H1 (cell line): ENCODE results near the gene DUSP9. TPM values are rescaled to one million over a fixed set of nuclear protein-coding genes. Genes with fewer than 3 reads are reported as not detected.

Experiments used
- CTCF ChIA-PET: fragments of 300-600 bp; sonication (Branson Sonifier 250); formaldehyde crosslinking; loops from one replicate; lab custom pipeline; 2021; ENCODE audit not compliant: partially characterized antibody; lab: Charles Lee
- POLR2A ChIA-PET: fragments of 300-600 bp; sonication (Branson Sonifier 250); formaldehyde crosslinking; loops from one replicate; lab custom pipeline; 2021; ENCODE audit warnings: inconsistent platforms; ENCODE audit not compliant: partially characterized antibody; lab: Charles Lee
- DNase-seq, 2 experiments: peaks; one replicate each; pipeline versions ENCODE4 v3.0.0 to v3.0.0-alpha.2; 2010 to 2022; ENCODE audit warnings: low spot score in 2 of 2, low read depth in 1 of 2, mixed read lengths in 1 of 2
- FAIRE-seq: peaks from 2 replicates; lab custom pipeline; 2011; peaks lifted over from hg19 to GRCh38; lab: Jason Lieb, UNC
- H2AFZ ChIP-seq: 2 replicates; pipeline ENCODE4 v1.8.1; 2012; ENCODE audit warnings: low read length, inconsistent platforms
- H2AK5ac ChIP-seq: 2 replicates; pipeline ENCODE4 v1.6.1; 2013; ENCODE audit warnings: low read depth, low read length
- H2BK120ac ChIP-seq: replicated peaks from 2 replicates; pipeline ENCODE3; 2013; ENCODE audit warnings: low read depth, low read length, inconsistent platforms
- H2BK12ac ChIP-seq: 2 replicates; pipeline ENCODE4 v1.6.1; 2013; ENCODE audit warnings: low read depth, low read length
- H2BK15ac ChIP-seq: 2 replicates; pipeline ENCODE4 v1.6.1; 2013; ENCODE audit warnings: low read length
- H2BK20ac ChIP-seq: 2 replicates; pipeline ENCODE4 v1.6.1; 2013; ENCODE audit warnings: low read length
- H2BK5ac ChIP-seq: 2 replicates; pipeline ENCODE4 v1.6.1; 2013; ENCODE audit warnings: low read depth, low read length
- H3K14ac ChIP-seq: 2 replicates; pipeline ENCODE4 v1.6.1; 2013; ENCODE audit warnings: inconsistent platforms; ENCODE audit not compliant: insufficient read length
- H3K18ac ChIP-seq: 2 replicates; pipeline ENCODE4 v1.6.1; 2013; ENCODE audit warnings: low read length; ENCODE audit errors: extremely low read depth
- H3K23ac ChIP-seq: 2 replicates; pipeline ENCODE4 v1.6.1; 2013; ENCODE audit warnings: inconsistent platforms; ENCODE audit not compliant: insufficient read length
- H3K23me2 ChIP-seq: 2 replicates; pipeline ENCODE4 v1.6.1; 2013; ENCODE audit warnings: low read depth, low read length
- H3K27ac ChIP-seq: 2 replicates; pipeline ENCODE4 v1.6.1; 2011; ENCODE audit warnings: low read depth, low read length, inconsistent platforms
- H3K27me3 ChIP-seq, 4 experiments: replicated peaks in 1 of 4; 1 replicate in 1 of 4; 2 replicates in 3 of 4; pipeline versions ENCODE4 v1.6.1 to v1.8.1; 2011 to 2013; ENCODE audit warnings: low read length in 3 of 4, mild to moderate bottlenecking in 3 of 4, inconsistent platforms in 2 of 4, mixed read lengths in 2 of 4, moderate library complexity in 1 of 4; ENCODE audit not compliant: control insufficient read depth in 3 of 4, insufficient read depth in 3 of 4; ENCODE audit errors: extremely low read depth in 1 of 4
- H3K36me3 ChIP-seq, 4 experiments: 2 replicates each; pipeline versions ENCODE4 v1.6.1 to v1.8.1; 2011 to 2013; ENCODE audit warnings: mild to moderate bottlenecking in 4 of 4, low read length in 3 of 4, moderate library complexity in 2 of 4, control low read depth in 1 of 4, inconsistent platforms in 1 of 4; ENCODE audit not compliant: insufficient read depth in 4 of 4, control insufficient read depth in 2 of 4
- H3K4ac ChIP-seq: replicated peaks from 2 replicates; pipeline ENCODE3; 2013; ENCODE audit warnings: low read length, low read depth, mixed read lengths, inconsistent platforms; ENCODE audit not compliant: insufficient read length
- H3K4me1 ChIP-seq, 4 experiments: replicated peaks in 1 of 4; 1 replicate in 1 of 4; 2 replicates in 3 of 4; pipeline versions ENCODE4 v1.6.1 to v1.8.1; 2011 to 2013; ENCODE audit warnings: low read length in 3 of 4, inconsistent platforms in 2 of 4, mixed read lengths in 1 of 4; ENCODE audit not compliant: insufficient read depth in 4 of 4, control insufficient read depth in 3 of 4
- H3K4me2 ChIP-seq, 2 experiments: 2 replicates each; pipeline versions ENCODE4 v1.6.1 to v1.8.1; 2011 to 2013; ENCODE audit warnings: low read depth in 2 of 2, low read length in 2 of 2, control low read depth in 1 of 2, inconsistent platforms in 1 of 2, mild to moderate bottlenecking in 1 of 2; ENCODE audit not compliant: insufficient read depth in 1 of 2
- H3K4me3 ChIP-seq, 4 experiments: fragments of 200-600, 300-600 bp in 1 of 4; sonication (generic), shearing (Covaris generic), sonication (Bioruptor Twin) in 1 of 4; 2 replicates each; pipeline versions ENCODE4 v1.5.1 to v1.8.1; 2011 to 2016; ENCODE audit warnings: low read length in 4 of 4, low read depth in 3 of 4, control low read depth in 2 of 4, inconsistent platforms in 2 of 4, mild to moderate bottlenecking in 2 of 4, mixed read lengths in 1 of 4, moderate library complexity in 1 of 4; ENCODE audit not compliant: insufficient read depth in 2 of 4; ENCODE audit errors: extremely low read depth in 1 of 4
- H3K56ac ChIP-seq: replicated peaks from 2 replicates; pipeline ENCODE3; 2013; ENCODE audit warnings: low read depth, mild to moderate bottlenecking, mixed read lengths, low read length, inconsistent platforms; ENCODE audit not compliant: insufficient read length
- H3K79me1 ChIP-seq: 2 replicates; pipeline ENCODE4 v1.6.1; 2013; ENCODE audit warnings: low read depth, low read length, control low read depth
- H3K79me2 ChIP-seq, 2 experiments: 2 replicates each; pipeline versions ENCODE4 v1.6.1 to v1.8.1; 2012 to 2013; ENCODE audit warnings: low read length in 2 of 2, mild to moderate bottlenecking in 2 of 2, inconsistent platforms in 1 of 2; ENCODE audit not compliant: insufficient read depth in 2 of 2, control insufficient read depth in 1 of 2
- H3K9ac ChIP-seq, 4 experiments: replicated peaks in 1 of 4; 1 replicate in 1 of 4; 2 replicates in 3 of 4; pipeline versions ENCODE4 v1.6.1 to v1.8.1; 2011 to 2013; ENCODE audit warnings: low read depth in 3 of 4, low read length in 3 of 4, control low read depth in 2 of 4, mild to moderate bottlenecking in 2 of 4, moderate library complexity in 2 of 4, inconsistent platforms in 1 of 4; ENCODE audit errors: extremely low read depth in 1 of 4
- H3K9me3 ChIP-seq, 2 experiments: 2 replicates each; pipeline versions ENCODE4 v1.6.1 to v1.8.1; 2012 to 2013; ENCODE audit warnings: mild to moderate bottlenecking in 2 of 2, moderate library complexity in 2 of 2, control low read depth in 1 of 2, inconsistent platforms in 1 of 2, low read depth in 1 of 2, low read length in 1 of 2, mixed read lengths in 1 of 2; ENCODE audit not compliant: insufficient read depth in 2 of 2
- H4K20me1 ChIP-seq, 2 experiments: replicated peaks in 1 of 2; 2 replicates each; pipeline versions ENCODE3 to v1.8.1; 2011 to 2013; ENCODE audit warnings: inconsistent platforms in 2 of 2, low read length in 2 of 2, mild to moderate bottlenecking in 1 of 2; ENCODE audit not compliant: insufficient read depth in 2 of 2, control insufficient read depth in 1 of 2
- H4K5ac ChIP-seq: 2 replicates; pipeline ENCODE4 v1.6.1; 2013; ENCODE audit warnings: low read length, low read depth, mixed read lengths, inconsistent platforms; ENCODE audit not compliant: insufficient read length
- H4K8ac ChIP-seq: 2 replicates; pipeline ENCODE4 v1.8.0; 2013; ENCODE audit warnings: mild to moderate bottlenecking, moderate library complexity, low read length, inconsistent platforms; ENCODE audit not compliant: insufficient read depth; ENCODE audit errors: extremely low read depth
- H4K91ac ChIP-seq: replicated peaks from 2 replicates; pipeline ENCODE3; 2013; ENCODE audit warnings: low read length, mixed read lengths, inconsistent platforms; ENCODE audit not compliant: insufficient read length
- ASH2L ChIP-seq: fragments of 200-600, 300-600 bp; sonication (generic); IDR thresholded peaks from one replicate; pipeline ENCODE4 v1.7.1; 2017; ENCODE audit warnings: low read length
- CTBP2 ChIP-seq: IDR thresholded peaks from 2 replicates; pipeline ENCODE4 v1.7.0; 2011; ENCODE audit warnings: borderline replicate concordance, mild to moderate bottlenecking, moderate library complexity, mixed read lengths, low read length; ENCODE audit not compliant: insufficient read depth, insufficient read length
- KDM4A ChIP-seq: IDR thresholded peaks from one replicate; pipeline ENCODE4 v1.7.1; 2012; ENCODE audit warnings: low read depth, mild to moderate bottlenecking, moderate library complexity, low read length, inconsistent platforms; ENCODE audit not compliant: severe bottlenecking
- TBP ChIP-seq: IDR thresholded peaks from 2 replicates; pipeline ENCODE4 v1.6.1; 2011; ENCODE audit warnings: low read depth, low read length, improper control_type of control experiment
- ZNF274 ChIP-seq: IDR thresholded peaks from 2 replicates; pipeline ENCODE4 v1.7.0; 2012; ENCODE audit warnings: low read length, borderline replicate concordance; ENCODE audit errors: extremely low read depth
- WGBS, 2 experiments: shearing (Covaris generic) in 1 of 2; methylation state at CpG; one replicate each; pipeline versions ENCODE4 v1.1.6 to v1.1.7; 2013 to 2015; ENCODE audit warnings: low lambda C conversion rate in 2 of 2, mixed read lengths in 2 of 2, inconsistent platforms in 1 of 2, low coverage in 1 of 2, missing lambda C conversion rate in 1 of 2; ENCODE audit not compliant: insufficient replicate concordance in 2 of 2, insufficient coverage in 1 of 2, insufficient read length in 1 of 2; ENCODE audit errors: extremely low coverage in 1 of 2, missing lambda C conversion rate in 1 of 2; 5-methylcytosine and 5-hydroxymethylcytosine counted together
- polyA plus RNA-seq, 7 experiments: library from polyadenylated mRNA; depleted of rRNA in 3 of 7; stranded (reverse) in 5 of 7; unstranded in 2 of 7; fragments of >200 nt in 5 of 7; fragments of 200-250 nt in 2 of 7; gene quantifications; 1 replicate in 5 of 7; 2 replicates in 1 of 7; 4 replicates in 1 of 7; pipeline versions ENCODE4 v1.2.1 to v1.2.3, GENCODE V29; 2011 to 2013; ENCODE audit warnings: missing spikeins in 2 of 7, mixed read lengths in 2 of 7
- total RNA-seq: library from RNA; stranded (reverse); fragmentation: NEBNext Ultra II Directional; extraction: Animal tissue kit (Norgen Biotek cat#: 25700); gene quantifications from 2 replicates; pipeline ENCODE4 v1.2.1, GENCODE V29; 2021
- TF ChIP-seq, protein P1 (sequence below), 3 experiments: IDR thresholded peaks; 1 replicate in 2 of 3; 2 replicates in 1 of 3; pipeline versions ENCODE4 v1.5.1 to v1.6.1; 2011; ENCODE audit warnings: low read length in 3 of 3, mild to moderate bottlenecking in 3 of 3, inconsistent platforms in 2 of 3, low read depth in 1 of 3, moderate library complexity in 1 of 3; ENCODE audit not compliant: insufficient read depth in 1 of 3; ENCODE audit errors: control extremely low read depth in 1 of 3
- TF ChIP-seq, protein P2 (sequence below): IDR thresholded peaks from 2 replicates; pipeline ENCODE4 v1.6.1; 2012; ENCODE audit warnings: inconsistent platforms

DUSP9 gene
- total and polyA plus RNA-seq, 2 of the 8 experiments (the other 6 are each of a cell fraction or from before 2014, with no cell fraction given): 0.80 to 1.1 TPM

DNA sequence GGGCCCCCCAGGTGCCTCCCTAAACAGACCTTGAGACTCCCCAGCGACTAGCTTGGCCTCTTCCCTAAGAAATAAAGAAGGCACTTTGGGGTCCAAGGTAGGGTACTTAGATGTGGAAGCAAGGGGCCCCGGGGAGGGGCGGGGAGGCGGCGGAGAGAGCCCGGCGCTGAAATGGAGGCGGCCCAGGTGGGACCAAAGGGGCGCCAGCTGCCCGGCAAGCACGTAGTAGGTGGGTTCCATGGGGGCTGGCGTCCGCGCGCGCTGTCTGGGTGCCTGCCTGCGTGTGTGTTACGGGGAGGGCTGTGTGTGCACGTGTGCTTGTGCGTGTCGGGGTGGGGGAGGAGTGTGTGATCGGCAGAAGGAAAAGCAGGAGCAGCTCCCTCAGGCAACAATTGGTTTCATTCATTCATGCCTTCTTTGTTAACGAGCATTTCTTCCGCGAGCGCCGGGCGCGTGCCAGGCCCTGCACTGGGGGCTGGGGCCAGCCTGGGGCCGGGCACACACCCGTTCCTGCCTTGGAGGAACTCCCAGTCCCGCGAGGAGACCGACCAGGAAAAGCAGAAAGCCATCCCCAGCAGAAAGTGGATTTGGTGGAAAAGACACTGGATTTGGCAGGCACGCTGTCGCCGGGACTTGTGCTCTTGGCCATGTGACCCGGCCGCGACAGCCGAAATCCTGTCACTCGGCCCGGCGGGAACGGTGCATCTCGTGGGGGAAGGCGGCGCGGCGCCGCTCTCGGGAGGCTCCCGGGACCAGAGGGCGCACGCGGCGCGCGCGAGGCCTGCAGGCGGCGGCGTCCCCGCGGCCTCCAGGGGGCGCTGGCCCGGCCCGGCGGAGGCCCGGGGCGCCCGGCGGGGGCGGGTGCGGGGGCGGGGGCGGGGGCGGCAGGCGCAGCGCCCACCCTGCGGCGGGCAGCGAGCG, 3.3 kb upstream of the DUSP9 start:
- Histone ChIP-seq H3K79me1 (no peaks in the 10 kb centered on the region), H3K9ac (no peak overlapping the region)
- 4% methylated on average over 27 of the region's 84 CpGs; no CpG with 5 or more reads in 1 of the 2 experiments for WGBS, 2 experiments
- no peak for TF ChIP-seq ZNF274
- TF ChIP-seq CTBP2: no peak
- TF ChIP-seq KDM4A: peak; percentile 50
- no peak for TF ChIP-seq TBP
- no peak for TF ChIP-seq ASH2L
- TF ChIP-seq, protein P1, sequence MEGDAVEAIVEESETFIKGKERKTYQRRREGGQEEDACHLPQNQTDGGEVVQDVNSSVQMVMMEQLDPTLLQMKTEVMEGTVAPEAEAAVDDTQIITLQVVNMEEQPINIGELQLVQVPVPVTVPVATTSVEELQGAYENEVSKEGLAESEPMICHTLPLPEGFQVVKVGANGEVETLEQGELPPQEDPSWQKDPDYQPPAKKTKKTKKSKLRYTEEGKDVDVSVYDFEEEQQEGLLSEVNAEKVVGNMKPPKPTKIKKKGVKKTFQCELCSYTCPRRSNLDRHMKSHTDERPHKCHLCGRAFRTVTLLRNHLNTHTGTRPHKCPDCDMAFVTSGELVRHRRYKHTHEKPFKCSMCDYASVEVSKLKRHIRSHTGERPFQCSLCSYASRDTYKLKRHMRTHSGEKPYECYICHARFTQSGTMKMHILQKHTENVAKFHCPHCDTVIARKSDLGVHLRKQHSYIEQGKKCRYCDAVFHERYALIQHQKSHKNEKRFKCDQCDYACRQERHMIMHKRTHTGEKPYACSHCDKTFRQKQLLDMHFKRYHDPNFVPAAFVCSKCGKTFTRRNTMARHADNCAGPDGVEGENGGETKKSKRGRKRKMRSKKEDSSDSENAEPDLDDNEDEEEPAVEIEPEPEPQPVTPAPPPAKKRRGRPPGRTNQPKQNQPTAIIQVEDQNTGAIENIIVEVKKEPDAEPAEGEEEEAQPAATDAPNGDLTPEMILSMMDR (IDR thresholded peaks at IDR 0.05; ENCODE audit: control extremely low read depth in 1 of 3, insufficient read depth in 1 of 3, low read depth in 1 of 3, low read length in 3 of 3): peak in 2 of 3 experiments; percentile 15 to 44; a peak in 2 of 4 replicates
- TF ChIP-seq, protein P2, sequence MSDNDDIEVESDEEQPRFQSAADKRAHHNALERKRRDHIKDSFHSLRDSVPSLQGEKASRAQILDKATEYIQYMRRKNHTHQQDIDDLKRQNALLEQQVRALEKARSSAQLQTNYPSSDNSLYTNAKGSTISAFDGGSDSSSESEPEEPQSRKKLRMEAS: 0 out of 2 replicates have a peak, but pooled peaks have one; percentile 6

More for the DNA sequence above, 3.3 kb upstream of the DUSP9 start:
- Histone ChIP-seq H2BK5ac (no peak overlapping the region), H3K4me3 (peak overlapping the region in 3 of 4 experiments; percentile 7 to 57 (median 33); a peak in 4 of 8 replicates), H3K23me2 (peaks cover 7% of the 10 kb centered on the region; the same call in 1 of the 2 replicates), H3K56ac (no peak overlapping the region), H4K91ac (no peak overlapping the region), H3K9me3 (no peaks in the 10 kb centered on the region; a peak in 1 of 4 replicates), H2AK5ac (no peak overlapping the region), H4K20me1 (peaks cover 0 to 12% of the 10 kb centered on the region in 2 experiments), H3K36me3 (peaks cover 0 to 4% (median 0%) of the 10 kb centered on the region in 4 experiments; a peak in 1 of 8 replicates), H4K8ac (no peak overlapping the region), H2BK120ac (no peak overlapping the region), H3K18ac (peak overlapping the region; percentile 60), H4K5ac (no peak overlapping the region), H3K27ac (no peak overlapping the region), H2BK12ac (no peak overlapping the region; the same call in 1 of the 2 replicates), H2AFZ (no peak overlapping the region), H3K4ac (no peak overlapping the region), H2BK20ac (no peak overlapping the region), H3K4me2 (peak overlapping the region; percentile 74 to 89), H3K4me1 (peaks cover 0 to 20% (median 9%) of the 10 kb centered on the region in 4 experiments; a peak in 5 of 7 replicates), H3K79me2 (no peaks in the 10 kb centered on the region), H2BK15ac (no peak overlapping the region), H3K23ac (no peak overlapping the region), H3K14ac (no peak overlapping the region), H3K27me3 (peaks cover 65 to 79% (median 78%) of the 10 kb centered on the region in 4 experiments)
- ChIA-PET CTCF (interaction anchor here (0.7 to 28.7 kb wide), 16 partner anchors 1 to 198 kb away, joined by 3 to 408 read pairs (median 5); partner anchors contain the start of genes DUSP9 and TREX2), POLR2A (interaction anchor here (0.7 to 1.0 kb wide), 2 partner anchors 44 to 81 kb away, joined by 3 read pairs; no protein-coding TSS in a partner anchor)
- FAIRE-seq: peak; percentile 28
- no peak for DNase-seq
